Measurements from ENCODE around the gene NETO1. TPM values are rescaled to one million over a fixed set of nuclear protein-coding genes. Genes with fewer than 3 reads are reported as not detected.

The NETO1 gene
- total and polyA plus RNA-seq, 8 donors: 0.14 to 0.59 (median 0.36) TPM; not detected in 4

DNA sequence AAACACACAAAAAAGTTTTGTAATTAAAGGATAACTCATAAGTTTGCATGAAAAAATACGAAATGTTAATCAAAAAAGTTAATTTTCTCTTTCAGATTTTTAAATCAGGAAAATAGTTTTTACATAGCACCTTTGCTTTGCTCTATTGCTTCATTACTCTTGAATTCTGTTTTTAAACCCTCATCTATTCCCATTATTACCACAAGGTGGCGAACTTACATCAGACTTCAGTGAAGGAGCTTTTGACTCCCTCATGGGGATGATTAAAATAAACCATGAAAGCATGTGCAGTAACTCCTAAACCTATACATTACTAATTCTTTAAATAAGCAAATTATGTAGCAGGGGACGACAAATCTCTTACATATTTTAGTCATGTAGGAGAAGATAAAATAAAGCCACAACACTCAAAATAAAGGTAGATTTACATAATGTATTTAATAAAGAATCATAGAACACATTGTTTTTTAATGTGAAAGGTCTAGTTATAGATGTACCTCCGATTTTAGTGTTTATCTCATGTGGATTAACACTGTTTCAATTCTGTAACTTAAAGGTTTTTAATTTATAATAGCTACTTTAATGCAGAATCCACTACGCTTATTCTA is 105.2 kb downstream of the NETO1 start:
- H3K36me3 ChIP-seq: no peaks in the 10 kb centered on the region
- ATAC-seq (peak; percentile 70), DNase-seq (peak in 2 of 4 donors; percentile 14 to 55)
- TF ChIP-seq, protein P1, sequence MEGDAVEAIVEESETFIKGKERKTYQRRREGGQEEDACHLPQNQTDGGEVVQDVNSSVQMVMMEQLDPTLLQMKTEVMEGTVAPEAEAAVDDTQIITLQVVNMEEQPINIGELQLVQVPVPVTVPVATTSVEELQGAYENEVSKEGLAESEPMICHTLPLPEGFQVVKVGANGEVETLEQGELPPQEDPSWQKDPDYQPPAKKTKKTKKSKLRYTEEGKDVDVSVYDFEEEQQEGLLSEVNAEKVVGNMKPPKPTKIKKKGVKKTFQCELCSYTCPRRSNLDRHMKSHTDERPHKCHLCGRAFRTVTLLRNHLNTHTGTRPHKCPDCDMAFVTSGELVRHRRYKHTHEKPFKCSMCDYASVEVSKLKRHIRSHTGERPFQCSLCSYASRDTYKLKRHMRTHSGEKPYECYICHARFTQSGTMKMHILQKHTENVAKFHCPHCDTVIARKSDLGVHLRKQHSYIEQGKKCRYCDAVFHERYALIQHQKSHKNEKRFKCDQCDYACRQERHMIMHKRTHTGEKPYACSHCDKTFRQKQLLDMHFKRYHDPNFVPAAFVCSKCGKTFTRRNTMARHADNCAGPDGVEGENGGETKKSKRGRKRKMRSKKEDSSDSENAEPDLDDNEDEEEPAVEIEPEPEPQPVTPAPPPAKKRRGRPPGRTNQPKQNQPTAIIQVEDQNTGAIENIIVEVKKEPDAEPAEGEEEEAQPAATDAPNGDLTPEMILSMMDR (IDR thresholded peaks at IDR 0.05): peak; percentile 66 to 79
- no peaks in the 10 kb centered on the region for H3K27me3 ChIP-seq
- no peaks in the 10 kb centered on the region for H3K9me3 ChIP-seq
- H3K4me3 ChIP-seq: no peak overlapping the region
- H3K27ac ChIP-seq: no peak overlapping the region
- H3K4me1 ChIP-seq: no peaks in the 10 kb centered on the region
- intact Hi-C loops (cut with DNase I): no loop called here

DNA sequence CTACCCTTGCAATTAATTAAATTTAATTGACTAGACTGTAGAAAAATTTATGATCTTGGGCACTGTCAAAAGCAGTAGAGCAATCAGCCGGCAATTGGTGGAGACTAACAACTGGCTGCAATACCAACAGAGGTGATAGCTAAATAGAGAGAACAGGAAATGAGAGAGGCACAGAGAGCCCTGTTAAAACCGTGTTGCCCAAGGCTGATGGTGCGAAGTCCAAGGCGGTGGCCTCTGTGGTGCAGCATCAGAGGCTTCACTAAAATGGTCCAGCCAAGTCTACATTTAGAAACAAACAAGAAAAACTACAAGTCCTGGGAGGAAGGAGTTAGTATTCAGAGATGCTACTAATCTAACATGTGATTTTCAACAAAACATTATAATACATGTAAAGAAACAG is 115.6 kb downstream of the NETO1 start:
- intact Hi-C loops (cut with DNase I): no loop called here
- DNase-seq (no peak), ATAC-seq (no peak)
- TF ChIP-seq, protein P1 (IDR thresholded peaks at IDR 0.05): no peak
- Histone ChIP-seq H3K4me1 (no peaks in the 10 kb centered on the region), H3K36me3 (no peaks in the 10 kb centered on the region), H3K4me3 (no peak overlapping the region), H3K27me3 (no peaks in the 10 kb centered on the region), H3K27ac (no peak overlapping the region), H3K9me3 (no peaks in the 10 kb centered on the region)

DNA sequence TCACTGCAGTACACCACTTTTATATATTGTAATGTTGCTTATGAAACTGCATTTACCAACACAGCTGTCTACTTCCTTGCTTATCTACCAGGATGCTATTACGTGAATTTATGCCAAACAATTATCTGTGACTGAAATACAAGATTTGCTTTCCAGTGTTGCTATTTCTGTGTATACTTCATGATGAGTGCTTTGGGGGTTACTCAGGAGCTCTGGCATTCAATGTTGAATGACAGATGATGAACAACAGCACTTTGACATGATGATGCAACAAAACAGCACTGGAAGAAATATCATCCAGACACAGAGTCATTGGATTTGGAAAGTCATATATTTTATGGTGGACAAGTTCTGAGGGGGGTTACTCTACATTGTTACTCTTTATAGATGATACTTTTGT is 125.8 kb downstream of the NETO1 start:
- H3K4me3 ChIP-seq: no peak overlapping the region
- intact Hi-C loops (cut with DNase I): no loop called here
- TF ChIP-seq, protein P1 (IDR thresholded peaks at IDR 0.05): no peak
- H3K36me3 ChIP-seq: no peaks in the 10 kb centered on the region
- ATAC-seq: no peak
- no peak for DNase-seq
- no peaks in the 10 kb centered on the region for H3K4me1 ChIP-seq
- no peaks in the 10 kb centered on the region for H3K27me3 ChIP-seq
- H3K27ac ChIP-seq: no peak overlapping the region
- H3K9me3 ChIP-seq: no peaks in the 10 kb centered on the region

DNA sequence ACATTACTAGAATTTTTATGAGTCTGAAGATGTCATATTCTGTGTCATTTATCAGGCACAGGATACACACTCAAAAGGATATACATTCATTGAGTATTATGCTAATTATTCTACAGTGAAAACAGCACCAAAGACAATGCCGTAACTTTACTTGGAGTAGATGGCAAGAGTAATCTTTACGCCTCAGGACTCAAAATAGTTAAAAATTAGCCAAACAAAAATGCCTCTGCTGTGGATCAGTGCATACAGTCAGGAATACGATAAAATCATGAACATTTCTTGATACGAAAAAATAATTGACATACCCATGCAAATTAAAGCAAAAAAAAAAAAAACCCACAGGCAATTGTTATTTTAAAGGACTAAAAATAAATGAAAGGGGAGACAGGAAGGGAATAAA is 129.7 kb downstream of the NETO1 start:
- H3K27ac ChIP-seq: no peak overlapping the region
- DNase-seq (no peak), ATAC-seq (no peak)
- intact Hi-C loops (cut with DNase I): no loop called here
- H3K9me3 ChIP-seq: no peaks in the 10 kb centered on the region
- H3K4me3 ChIP-seq: no peak overlapping the region
- no peaks in the 10 kb centered on the region for H3K4me1 ChIP-seq
- TF ChIP-seq, protein P1 (IDR thresholded peaks at IDR 0.05): no peak
- no peaks in the 10 kb centered on the region for H3K27me3 ChIP-seq
- H3K36me3 ChIP-seq: no peaks in the 10 kb centered on the region

DNA sequence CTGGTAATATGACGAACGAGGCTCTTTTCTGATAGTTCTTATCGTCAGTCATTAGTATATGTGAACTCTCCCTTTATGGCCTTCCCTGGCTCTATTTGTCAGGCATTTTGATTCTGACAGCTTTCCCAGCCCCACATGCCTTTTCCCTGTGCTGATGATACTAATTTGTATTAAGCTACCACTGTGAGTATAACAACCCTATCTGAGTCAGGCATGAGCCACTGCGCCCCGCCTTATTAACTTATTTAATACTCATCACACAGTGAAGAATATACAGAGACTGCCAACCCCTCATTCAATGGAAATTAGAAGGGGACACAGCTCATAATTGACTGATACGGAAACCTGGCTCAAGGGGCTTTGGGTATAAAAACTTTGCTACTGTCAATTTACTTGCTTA is 140.0 kb downstream of the NETO1 start:
- Histone ChIP-seq H3K27ac (no peak overlapping the region), H3K9me3 (peaks cover 0 to 4% of the 10 kb centered on the region in 2 donors), H3K4me1 (no peaks in the 10 kb centered on the region), H3K27me3 (no peaks in the 10 kb centered on the region), H3K4me3 (no peak overlapping the region), H3K36me3 (no peaks in the 10 kb centered on the region)
- TF ChIP-seq, protein P1 (IDR thresholded peaks at IDR 0.05): no peak
- intact Hi-C loops (cut with DNase I): no loop called here
- ATAC-seq: no peak
- no peak for DNase-seq

Measured in left lung (tissue), 10 donors.